Loucy (cell line): ENCODE data around the gene IL16.

Experiments used
- EZH2phosphoT487 ChIP-seq: fragments of 200-600 bp; IDR thresholded peaks from 2 replicates; pipeline ENCODE4 v1.6.1; 2018; ENCODE audit warnings: antibody characterized with exemption, mild to moderate bottlenecking, moderate library complexity, borderline replicate concordance
- TF ChIP-seq, protein P1 (sequence below): fragments of 200-600 bp; sonication (generic); conservative IDR thresholded peaks from 2 replicates; pipeline ENCODE4 v1.5.1; 2014; ENCODE audit warnings: mild to moderate bottlenecking, antibody characterized with exemption, low read length

DNA sequence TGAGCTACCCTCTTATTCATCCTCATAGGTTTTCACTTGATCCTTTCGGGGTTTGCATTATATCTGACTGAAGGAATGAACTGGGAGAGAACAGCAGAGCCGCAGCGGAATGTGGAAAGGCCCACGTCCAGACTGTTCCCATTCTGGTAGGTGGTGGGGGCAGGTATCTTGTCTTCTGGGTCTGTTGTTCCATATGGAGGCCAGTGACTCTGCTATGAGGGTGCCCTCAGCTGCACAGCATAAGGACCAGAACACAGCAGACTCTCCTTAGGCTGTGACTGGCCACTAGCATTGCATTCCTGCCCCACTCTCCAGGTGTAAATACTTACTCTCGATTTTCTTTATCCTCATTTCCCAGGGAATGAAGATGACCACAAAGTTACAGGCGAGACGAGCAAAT is 165.2 kb downstream of the IL16 start:
- TF ChIP-seq, protein P1, sequence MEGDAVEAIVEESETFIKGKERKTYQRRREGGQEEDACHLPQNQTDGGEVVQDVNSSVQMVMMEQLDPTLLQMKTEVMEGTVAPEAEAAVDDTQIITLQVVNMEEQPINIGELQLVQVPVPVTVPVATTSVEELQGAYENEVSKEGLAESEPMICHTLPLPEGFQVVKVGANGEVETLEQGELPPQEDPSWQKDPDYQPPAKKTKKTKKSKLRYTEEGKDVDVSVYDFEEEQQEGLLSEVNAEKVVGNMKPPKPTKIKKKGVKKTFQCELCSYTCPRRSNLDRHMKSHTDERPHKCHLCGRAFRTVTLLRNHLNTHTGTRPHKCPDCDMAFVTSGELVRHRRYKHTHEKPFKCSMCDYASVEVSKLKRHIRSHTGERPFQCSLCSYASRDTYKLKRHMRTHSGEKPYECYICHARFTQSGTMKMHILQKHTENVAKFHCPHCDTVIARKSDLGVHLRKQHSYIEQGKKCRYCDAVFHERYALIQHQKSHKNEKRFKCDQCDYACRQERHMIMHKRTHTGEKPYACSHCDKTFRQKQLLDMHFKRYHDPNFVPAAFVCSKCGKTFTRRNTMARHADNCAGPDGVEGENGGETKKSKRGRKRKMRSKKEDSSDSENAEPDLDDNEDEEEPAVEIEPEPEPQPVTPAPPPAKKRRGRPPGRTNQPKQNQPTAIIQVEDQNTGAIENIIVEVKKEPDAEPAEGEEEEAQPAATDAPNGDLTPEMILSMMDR, result no peak
- TF ChIP-seq EZH2phosphoT487, result no peak
